ENCODE measurements around the gene TMEM92. TPM values are rescaled to one million over a fixed set of nuclear protein-coding genes. Genes with fewer than 3 reads are reported as not detected.
A peak's percentile ranks its signal among the peaks of the same experiment; 100 is the strongest.
"Not testable (repeated sequence)": the region's sequence is repeated elsewhere in the genome, so short reads cannot be mapped to it uniquely, and the experiment has no call there.

Gene TMEM92
- polyA plus RNA-seq, 1 donor, result 1.8 TPM

GRCh38 chr17:50262001-50262794 lies 12.1 kb upstream of the TMEM92 start:
- DNase-seq, result no peak

GRCh38 chr17:50263331-50264262 lies 10.7 kb upstream of the TMEM92 start:
- DNase-seq, result no peak

GRCh38 chr17:50264263-50265113 lies 9.8 kb upstream of the TMEM92 start:
- peak; percentile 73 for DNase-seq

- DNase-seq, result no peak
These were observed 9.1 kb upstream of the TMEM92 start for GRCh38 chr17:50265212-50265611.

GRCh38 chr17:50265690-50266315 lies 8.5 kb upstream of the TMEM92 start:
- no peak for DNase-seq

- peak; percentile 90 for DNase-seq
These were observed 7.7 kb upstream of the TMEM92 start for GRCh38 chr17:50266384-50267073.

- peak; percentile 91 for DNase-seq
These were observed 7.0 kb upstream of the TMEM92 start for GRCh38 chr17:50267074-50267841.

- peak; percentile 52 for DNase-seq
These were observed 6.2 kb upstream of the TMEM92 start for GRCh38 chr17:50268026-50268425.

- peak; percentile 49 for DNase-seq
These were observed 5.5 kb upstream of the TMEM92 start for GRCh38 chr17:50268743-50269275.

GRCh38 chr17:50269477-50270434 lies 4.5 kb upstream of the TMEM92 start:
- peak; percentile 83 for DNase-seq

- DNase-seq, result peak; percentile 73
These were observed 3.6 kb upstream of the TMEM92 start for GRCh38 chr17:50270435-50271362.

GRCh38 chr17:50271363-50271750 lies 2.9 kb upstream of the TMEM92 start:
- not testable (repeated sequence) for DNase-seq

- peak; percentile 32 for DNase-seq
These were observed 2.0 kb upstream of the TMEM92 start for GRCh38 chr17:50272246-50272645.

GRCh38 chr17:50272711-50273653 lies 1.3 kb upstream of the TMEM92 start:
- peak; percentile 76 for DNase-seq

GRCh38 chr17:50273654-50274040 lies 619 bp upstream of the TMEM92 start:
- no peak for DNase-seq

GRCh38 chr17:50274897-50275221 lies 593 bp downstream of the TMEM92 start:
- no peak for DNase-seq

GRCh38 chr17:50275279-50275678 lies 1.0 kb downstream of the TMEM92 start:
- DNase-seq, result no peak
